MM.1S (cell line): ENCODE data around the gene SLC16A10.

Experiments used
- CTCF ChIP-seq: fragments of 300-600 bp; sonication (generic); IDR thresholded peaks from 2 replicates; pipeline ENCODE4 v1.5.1; 2016; ENCODE audit warnings: antibody characterized with exemption, low read length, mixed read lengths
- EZH2 ChIP-seq: fragments of 300-600 bp; sonication (generic); optimal IDR thresholded peaks from 2 replicates; pipeline ENCODE3; 2017; ENCODE audit warnings: low read depth, mild to moderate bottlenecking, antibody characterized with exemption, low read length, mixed read lengths

- TF ChIP-seq CTCF = no peak
- TF ChIP-seq EZH2 = no peak
Measured at GRCh38 chr6:111118826-111119225, 31.5 kb downstream of the SLC16A10 start.
